ENCODE measurements around the gene ZFP36.
"Not testable (repeated sequence)": the region's sequence is repeated elsewhere in the genome, so short reads cannot be mapped to it uniquely, and the experiment has no call there.

ZFP36 gene

DNA sequence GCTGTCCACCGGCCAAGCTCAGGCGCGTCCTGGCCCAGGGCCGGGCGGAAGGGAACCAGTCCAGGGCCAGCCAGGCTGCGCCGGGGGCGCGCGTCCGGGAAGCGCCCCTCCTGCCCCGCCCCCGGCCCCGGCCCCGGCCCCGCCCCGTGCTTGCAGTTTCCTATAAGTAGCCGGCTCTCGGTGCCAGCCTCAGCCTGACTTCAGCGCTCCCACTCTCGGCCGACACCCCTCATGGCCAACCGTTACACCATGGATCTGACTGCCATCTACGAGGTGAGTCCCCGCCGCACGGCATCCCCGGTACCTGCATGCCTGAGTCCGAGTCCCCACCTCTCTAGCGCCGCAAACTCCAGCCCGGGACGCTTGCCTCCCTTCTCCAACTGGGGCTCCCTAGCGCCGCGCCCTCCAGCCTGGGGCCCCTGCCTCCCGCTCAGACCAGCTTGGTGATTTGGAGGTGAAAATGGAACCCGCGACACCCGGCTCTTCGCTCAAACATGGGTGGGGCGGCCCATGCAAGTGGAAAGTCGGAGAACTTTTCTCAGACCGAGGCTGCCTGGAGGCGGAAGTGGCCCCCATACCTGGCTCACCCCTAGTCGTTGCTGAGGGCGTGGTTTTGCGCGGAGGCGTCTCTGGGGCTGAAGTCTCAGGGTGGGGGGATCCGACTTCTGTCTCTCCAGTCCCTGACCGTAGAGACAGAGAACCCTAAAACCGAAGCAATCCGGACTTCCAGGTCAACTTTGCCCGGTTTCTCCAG is at the start of gene ZFP36:
TSS of gene ZFP36 (plus strand) at position 192 of the 754 bp plus-strand sequence. CDS start at position 250, 58 bp downstream.
- FAIRE-seq, result no peak

GRCh38 chr19:39359026-39359425 is 47.6 kb upstream of the ZFP36 start:
- no peak for FAIRE-seq

DNA sequence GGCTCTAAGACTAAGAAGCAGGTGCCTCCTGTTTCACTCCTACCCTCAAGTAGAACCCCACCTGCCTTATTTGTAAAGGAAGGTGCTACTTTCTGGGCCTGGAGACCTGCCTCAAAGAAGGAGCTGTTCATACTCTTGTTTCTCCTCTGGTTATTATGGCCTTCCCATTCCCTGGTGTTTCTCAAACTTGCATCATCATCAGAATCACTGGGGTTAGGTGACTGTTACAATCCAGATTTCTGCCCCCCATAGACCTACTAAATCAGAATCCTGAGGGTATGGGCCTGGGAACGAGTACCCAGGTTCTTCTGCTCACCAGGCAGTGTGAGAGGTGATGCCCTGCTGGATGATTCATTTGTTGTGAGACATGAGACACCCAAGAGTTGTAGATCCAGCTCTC is 46.0 kb upstream of the ZFP36 start:
- no peak for FAIRE-seq

- no peak for FAIRE-seq
These were observed 43.7 kb upstream of the ZFP36 start for GRCh38 chr19:39362682-39363657.

DNA sequence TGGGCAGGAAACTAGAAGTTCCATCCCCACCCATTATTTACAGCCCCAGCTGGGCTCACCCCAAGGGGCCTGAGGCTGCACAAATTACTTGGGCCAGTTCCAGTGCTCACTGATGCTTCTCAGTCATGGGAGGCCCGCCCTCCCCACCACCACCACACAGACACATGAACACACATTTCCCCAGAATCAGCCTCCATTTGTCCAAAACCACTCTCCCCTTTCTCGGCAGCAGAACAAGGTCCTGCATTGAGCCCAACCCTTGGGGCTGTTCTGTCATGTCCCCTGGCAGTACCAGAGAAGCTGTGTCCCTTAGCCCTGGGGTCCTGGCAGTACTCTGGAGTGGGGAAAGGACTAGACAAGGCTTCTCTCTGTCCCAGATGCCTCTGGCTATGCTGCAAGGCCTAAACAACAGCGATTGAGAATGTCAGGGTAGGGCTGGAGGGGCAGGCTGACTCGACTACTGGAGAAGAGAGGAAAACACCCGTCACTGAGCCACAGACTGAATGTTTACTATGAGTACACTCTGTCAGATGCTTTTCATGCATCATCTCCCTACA is 42.7 kb upstream of the ZFP36 start:
- no peak for FAIRE-seq

- FAIRE-seq, result no peak
These were observed 41.1 kb upstream of the ZFP36 start for GRCh38 chr19:39365531-39365930.

GRCh38 chr19:39369200-39369599 is 37.4 kb upstream of the ZFP36 start:
- no peak for FAIRE-seq

DNA sequence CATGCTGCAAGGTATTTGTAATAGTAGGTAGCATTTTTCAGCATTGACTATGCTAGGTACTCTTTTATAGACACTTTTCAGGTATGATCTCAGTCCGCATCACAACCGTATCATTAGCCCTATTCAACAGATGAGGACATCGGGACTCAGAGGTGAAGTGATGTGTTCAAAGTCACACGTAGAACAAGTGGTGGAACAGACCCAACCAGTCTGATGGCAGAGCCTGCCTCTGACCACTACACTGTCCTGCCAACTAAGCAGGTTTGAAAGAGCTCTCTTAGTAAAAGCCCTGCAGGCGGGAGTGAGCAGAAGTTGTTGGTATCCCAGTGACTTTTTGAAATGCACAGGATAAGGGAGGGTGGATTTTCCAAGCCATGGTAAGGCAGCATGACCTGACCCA is 35.9 kb upstream of the ZFP36 start:
- FAIRE-seq, result no peak

DNA sequence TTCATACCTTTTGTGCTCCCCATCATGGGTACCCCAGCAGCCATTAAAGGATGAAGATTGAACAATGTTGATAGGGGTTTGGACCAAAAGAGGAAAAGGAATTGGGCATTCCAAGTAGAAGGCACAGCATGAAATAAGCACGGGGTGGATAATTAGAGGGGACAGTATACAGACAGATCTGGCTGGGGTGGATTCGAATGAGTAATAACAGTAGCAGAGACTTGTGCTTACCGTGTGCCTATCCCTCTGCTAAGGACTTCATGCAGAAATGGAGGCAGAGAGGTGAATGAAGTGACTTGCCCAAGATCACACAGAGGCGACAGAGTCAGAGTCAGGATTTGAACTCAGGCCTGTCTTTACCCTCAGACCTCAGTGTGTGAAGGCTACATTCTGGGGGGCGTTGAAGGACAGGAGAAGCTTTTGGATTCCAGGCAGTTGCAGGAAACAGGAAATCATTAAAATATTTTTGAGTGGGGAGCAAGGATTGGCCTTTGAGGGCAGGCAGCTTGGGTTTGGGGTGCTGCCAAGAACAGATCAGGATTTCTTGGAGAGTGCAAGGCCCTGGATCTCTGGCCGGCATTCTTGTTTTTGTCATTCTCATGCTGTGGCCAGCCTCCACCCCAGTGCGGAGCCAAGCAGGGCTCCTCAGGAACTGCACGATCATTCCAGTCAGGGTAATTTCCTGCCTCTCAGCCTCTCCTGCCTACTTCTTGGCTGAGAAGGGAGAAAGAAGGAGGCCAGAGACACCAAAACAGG is 34.4 kb upstream of the ZFP36 start:
- no peak for FAIRE-seq

DNA sequence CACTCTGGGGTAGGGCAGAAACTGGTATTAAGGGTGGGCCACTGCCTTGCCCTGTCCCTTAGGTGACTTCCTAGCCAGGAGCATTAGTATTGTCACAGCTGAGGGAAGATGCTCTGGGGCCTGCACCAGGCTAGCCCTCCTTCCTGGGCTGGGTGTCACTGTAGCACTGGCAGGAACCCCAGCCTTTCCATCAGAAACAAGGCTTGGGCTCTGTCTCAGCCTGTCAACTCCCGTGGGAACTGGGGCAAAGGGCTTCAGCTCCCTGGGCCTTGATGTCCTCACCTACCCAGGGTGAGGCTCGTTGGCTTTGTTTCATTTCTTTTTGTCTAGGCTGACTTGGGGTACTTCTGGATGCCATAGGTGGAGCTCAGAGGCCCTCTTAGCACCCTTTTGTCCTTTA is 33.7 kb upstream of the ZFP36 start:
- FAIRE-seq, result no peak

GRCh38 chr19:39375929-39376328 is 30.7 kb upstream of the ZFP36 start:
- no peak for FAIRE-seq

DNA sequence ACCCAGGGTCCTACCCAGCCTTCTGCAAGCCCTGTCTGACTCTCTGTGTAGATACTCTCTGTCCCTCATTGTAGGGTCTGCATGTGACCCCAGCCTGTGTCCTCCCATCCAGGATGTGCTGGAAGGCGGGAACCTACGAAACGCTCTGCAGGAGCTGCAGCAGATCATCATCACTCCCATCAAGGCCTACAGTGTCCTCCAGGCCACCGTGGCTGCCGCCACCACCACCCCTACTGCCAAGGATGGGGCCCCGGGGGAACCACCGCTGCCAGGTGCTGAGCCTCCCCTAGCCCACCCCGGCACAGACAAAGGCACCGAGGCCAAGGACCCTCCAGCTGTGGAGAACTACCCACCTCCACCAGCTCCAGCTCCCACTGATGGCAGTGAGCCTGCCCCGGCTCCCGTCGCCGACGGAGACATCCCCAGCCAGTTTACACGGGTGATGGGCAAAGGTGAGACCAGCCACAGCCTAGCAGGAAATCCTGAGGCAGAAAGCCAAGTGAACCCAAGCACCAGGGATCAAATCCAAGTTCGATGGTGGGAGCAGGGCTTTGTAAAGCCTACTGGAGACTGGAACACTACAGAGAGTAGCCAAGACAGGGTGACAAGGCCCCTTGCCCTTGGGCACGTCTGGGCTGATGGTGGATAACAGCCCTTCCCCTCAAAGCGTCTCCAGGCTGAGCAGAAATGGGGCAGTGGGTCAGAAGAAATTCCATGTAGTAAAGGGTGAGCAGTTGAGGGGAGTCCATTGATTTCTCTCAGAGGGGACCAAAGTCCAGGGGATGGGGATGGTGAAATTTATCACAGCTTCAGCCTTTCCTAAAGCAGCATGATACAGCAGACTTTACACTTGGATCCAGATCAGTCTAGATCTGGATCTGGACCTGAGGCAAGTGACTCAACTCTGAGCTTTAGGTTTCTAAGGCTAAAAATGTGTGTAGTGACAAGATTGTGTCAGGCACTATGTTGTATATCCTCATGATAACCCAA is 29.0 kb upstream of the ZFP36 start:
- no peak for FAIRE-seq

DNA sequence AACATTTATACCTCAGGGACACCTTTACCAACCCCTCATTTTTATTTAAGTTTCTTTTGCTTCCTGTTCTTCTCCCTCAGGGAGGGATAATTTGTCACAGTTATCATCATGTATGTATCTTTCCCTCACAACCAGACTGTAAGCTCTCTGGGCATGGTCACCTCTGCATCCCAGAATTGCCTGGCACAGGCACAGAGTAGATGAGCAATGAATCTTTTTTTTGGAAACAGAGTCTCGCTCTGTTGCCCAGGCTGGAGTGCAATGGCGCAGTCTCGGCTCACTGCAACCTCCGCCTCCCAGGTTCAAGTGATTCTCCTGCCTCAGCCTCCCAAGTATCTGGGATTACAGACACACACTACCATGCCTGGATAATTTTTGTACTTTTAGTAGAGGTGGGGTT is 27.3 kb upstream of the ZFP36 start:
- FAIRE-seq, result not testable (repeated sequence)

GRCh38 chr19:39379865-39380396 is 26.7 kb upstream of the ZFP36 start:
- no peak for FAIRE-seq

- no peak for FAIRE-seq
These were observed 25.8 kb upstream of the ZFP36 start for GRCh38 chr19:39380521-39381502.

DNA sequence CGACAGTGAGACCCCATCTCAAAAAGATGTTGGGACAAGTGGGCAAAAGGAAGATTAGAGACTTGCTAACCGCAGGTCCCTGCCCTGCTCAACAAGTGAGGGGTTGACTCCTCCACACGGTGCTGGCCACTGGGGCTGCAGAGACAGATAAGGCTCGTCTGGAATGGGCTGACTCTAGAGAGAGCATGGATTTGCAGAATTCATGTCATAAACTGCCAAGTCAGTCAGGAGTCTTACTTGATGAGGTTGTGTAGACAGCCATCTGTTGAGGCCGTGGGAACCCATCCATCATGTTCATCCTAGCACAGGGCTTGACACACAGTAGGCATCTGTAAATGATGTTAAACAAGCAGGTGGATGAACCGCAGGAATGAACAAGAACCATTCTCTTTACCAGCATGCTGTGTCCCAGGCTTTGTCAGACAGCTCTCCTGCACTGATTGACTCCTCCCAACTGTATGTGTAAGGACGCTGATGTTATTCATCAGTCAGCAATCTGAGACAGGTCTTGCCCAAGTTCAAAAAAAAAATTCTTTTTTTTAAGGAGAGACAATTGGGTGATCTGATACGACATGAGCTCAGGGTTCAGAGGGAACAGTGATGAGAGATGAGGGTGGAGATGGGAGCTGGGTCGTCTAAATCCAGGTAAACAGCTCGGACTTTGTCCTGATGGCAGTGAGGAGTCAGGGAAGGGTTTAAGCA is 24.6 kb upstream of the ZFP36 start:
- no peak for FAIRE-seq

DNA sequence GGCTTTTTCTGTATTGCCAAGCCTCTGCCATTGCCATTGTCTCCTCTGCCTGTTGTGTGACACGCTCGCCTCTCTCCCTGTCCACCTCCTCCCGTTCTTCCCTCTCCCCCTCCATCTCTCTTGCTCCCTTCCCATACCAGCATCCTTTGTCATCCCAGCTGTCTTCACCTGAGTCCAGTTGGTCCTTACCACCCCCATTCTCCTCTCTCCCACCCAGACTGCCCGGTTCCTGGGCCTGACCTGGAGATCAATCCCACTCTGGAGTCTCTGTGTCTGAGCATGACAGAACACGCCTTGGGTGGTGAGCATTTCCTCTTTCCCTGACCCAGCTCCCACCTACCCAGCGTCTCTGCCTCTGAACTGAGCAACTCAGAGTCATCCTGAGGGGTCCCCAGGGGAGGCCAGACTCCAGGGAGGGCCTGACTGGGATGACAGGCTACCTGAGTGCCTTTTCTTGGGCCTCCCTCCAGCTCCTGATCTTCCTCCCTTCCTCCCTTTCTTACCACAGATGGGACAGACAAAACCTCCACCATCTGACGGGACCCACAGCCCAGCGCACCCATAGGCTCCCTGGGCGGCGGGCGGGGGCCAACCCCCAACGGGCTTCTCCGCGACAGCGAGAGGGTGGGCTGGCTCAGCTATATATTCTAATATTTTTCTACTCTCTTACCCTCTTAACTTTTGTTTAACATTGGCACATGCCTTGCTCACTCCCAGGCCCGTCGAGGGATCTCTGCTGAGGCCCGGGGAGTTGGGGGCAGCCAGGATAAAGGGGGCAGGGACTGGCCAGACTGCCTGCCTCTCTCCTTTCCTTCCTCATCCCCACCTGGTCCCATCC is 23.4 kb upstream of the ZFP36 start:
- FAIRE-seq, result no peak

DNA sequence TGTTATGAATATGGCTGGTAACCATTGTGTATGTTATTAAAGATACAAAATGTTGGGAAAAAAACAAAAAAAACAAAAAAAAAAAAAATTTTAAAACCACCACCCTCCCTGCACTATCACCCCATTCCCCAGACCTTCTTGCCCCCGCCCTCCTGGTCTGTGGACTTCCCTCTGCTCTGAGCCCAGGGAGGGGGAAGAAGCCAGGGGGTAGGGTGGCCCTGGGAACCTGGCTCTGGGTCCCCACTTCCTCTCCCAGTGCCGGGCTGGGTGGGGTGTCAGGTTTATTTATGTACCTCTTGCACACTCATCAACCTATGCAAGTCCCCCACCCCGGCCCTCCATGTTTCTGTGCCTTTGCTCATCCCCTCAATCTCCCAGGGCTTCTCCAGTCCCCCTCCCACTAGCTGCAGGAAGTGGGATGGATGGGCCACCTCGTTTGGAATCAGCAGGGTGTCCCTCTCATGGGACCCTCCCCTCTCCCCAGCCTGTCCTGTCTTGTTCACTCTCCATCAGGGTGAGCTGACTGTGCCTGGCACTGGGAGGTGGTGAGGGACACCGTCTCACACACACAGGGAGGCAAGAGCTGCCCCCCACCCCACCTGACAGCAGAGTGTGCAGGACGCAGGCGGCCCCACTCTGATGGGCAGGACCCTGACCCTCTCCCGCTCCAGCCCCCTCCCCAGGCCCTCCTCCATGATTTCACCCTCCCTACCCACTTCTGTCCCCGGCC is 21.6 kb upstream of the ZFP36 start:
- FAIRE-seq, result no peak
